Thymus (tissue), 11 donors: Measurements from ENCODE around the gene PCSK5. TPM values are rescaled to one million over a fixed set of nuclear protein-coding genes. Genes with fewer than 3 reads are reported as not detected.

ENCODE experiments used
- DNase-seq, 9 donors: peaks; one replicate each; pipeline ENCODE4 v3.0.0-alpha.2; 2013; ENCODE audit warnings: low spot score in 9 of 9, low read depth in 6 of 9, missing footprints in 1 of 9
- H3K27ac ChIP-seq, 2 donors: one replicate each; pipeline ENCODE4 v1.5.1; 2013; ENCODE audit warnings: control low read depth in 1 of 2, low read depth in 1 of 2, low read length in 1 of 2, mild to moderate bottlenecking in 1 of 2, moderate library complexity in 1 of 2
- H3K27me3 ChIP-seq, 2 donors: one replicate each; pipeline ENCODE4 v1.5.1; 2013; ENCODE audit warnings: low read length in 1 of 2; ENCODE audit not compliant: control insufficient read depth in 2 of 2, insufficient read depth in 1 of 2
- H3K36me3 ChIP-seq, 2 donors: one replicate each; pipeline ENCODE4 v1.5.1; 2013; ENCODE audit warnings: low read length in 1 of 2, mild to moderate bottlenecking in 1 of 2, moderate library complexity in 1 of 2; ENCODE audit not compliant: control insufficient read depth in 2 of 2, insufficient read depth in 2 of 2
- H3K4me1 ChIP-seq, 2 donors: one replicate each; pipeline ENCODE4 v1.5.1; 2013; ENCODE audit warnings: low read length in 2 of 2; ENCODE audit not compliant: control insufficient read depth in 2 of 2, insufficient read depth in 2 of 2
- H3K4me3 ChIP-seq, 2 donors: one replicate each; pipeline ENCODE4 v1.5.1; 2013; ENCODE audit warnings: low read length in 2 of 2, control low read depth in 1 of 2, mild to moderate bottlenecking in 1 of 2
- H3K9me3 ChIP-seq, 2 donors: one replicate each; pipeline ENCODE4 v1.5.1; 2013; ENCODE audit warnings: low read length in 1 of 2, mild to moderate bottlenecking in 1 of 2; ENCODE audit not compliant: control insufficient read depth in 2 of 2, insufficient read depth in 1 of 2
- WGBS: extraction: QIAGEN DNeasy Blood & Tissue Kit; methylation state at CpG from one replicate; pipeline ENCODE4 v1.1.7; 2013; 5-methylcytosine and 5-hydroxymethylcytosine counted together
- polyA plus RNA-seq: library from polyadenylated mRNA; stranded (reverse); fragments of 200-250 nt; gene quantifications from one replicate; pipeline ENCODE4 v1.2.3, GENCODE V29; 2013
- total RNA-seq: library from RNA; stranded (reverse); fragments of 120-200 nt; gene quantifications from one replicate; pipeline ENCODE4 v1.2.4, GENCODE V29; 2013
- donor health status: healthy.

Gene PCSK5
- total and polyA plus RNA-seq, 2 donors = 4.1 to 20.1 TPM

GRCh38 chr9:76027861-76028260 lies 137.4 kb downstream of the PCSK5 start:
- 60% methylated on average over 2 of the region's 2 CpGs for WGBS
- peak overlapping the region in 1 of 2 donors; percentile 14 for H3K4me3 ChIP-seq
- peaks cover 42 to 54% of the 10 kb centered on the region in 2 donors for H3K4me1 ChIP-seq
- peak overlapping the region; percentile 56 to 71 for H3K27ac ChIP-seq
- H3K9me3 ChIP-seq = no peaks in the 10 kb centered on the region
- H3K36me3 ChIP-seq = peaks cover 10 to 14% of the 10 kb centered on the region in 2 donors
- DNase-seq = peak in 2 of 9 donors; percentile 62 to 73
- no peaks in the 10 kb centered on the region for H3K27me3 ChIP-seq

GRCh38 chr9:76032038-76032796 lies 141.7 kb downstream of the PCSK5 start:
- Histone ChIP-seq H3K36me3 (peaks cover 10 to 18% of the 10 kb centered on the region in 2 donors), H3K27me3 (no peaks in the 10 kb centered on the region), H3K4me1 (peaks cover 11 to 18% of the 10 kb centered on the region in 2 donors), H3K9me3 (no peaks in the 10 kb centered on the region), H3K27ac (no peak overlapping the region), H3K4me3 (no peak overlapping the region)
- WGBS = 93% methylated on average over 6 of the region's 6 CpGs
- DNase-seq = no peak

- peak in 1 of 9 donors; percentile 35 for DNase-seq
- WGBS = 62% methylated on average over 6 of the region's 6 CpGs
- Histone ChIP-seq H3K27ac (peak overlapping the region in 1 of 2 donors; percentile 8), H3K27me3 (no peaks in the 10 kb centered on the region), H3K4me3 (no peak overlapping the region), H3K36me3 (peaks cover 12 to 19% of the 10 kb centered on the region in 2 donors), H3K4me1 (peaks cover 11 to 16% of the 10 kb centered on the region in 2 donors), H3K9me3 (no peaks in the 10 kb centered on the region)
Measured at GRCh38 chr9:76032797-76033373, 142.4 kb downstream of the PCSK5 start.

GRCh38 chr9:76034049-76034448 lies 143.6 kb downstream of the PCSK5 start:
- H3K4me1 ChIP-seq = peaks cover 3 to 5% of the 10 kb centered on the region in 2 donors
- WGBS = 97% methylated on average over 3 of the region's 3 CpGs
- no peak overlapping the region for H3K4me3 ChIP-seq
- no peaks in the 10 kb centered on the region for H3K9me3 ChIP-seq
- H3K27ac ChIP-seq = no peak overlapping the region
- H3K27me3 ChIP-seq = no peaks in the 10 kb centered on the region
- DNase-seq = no peak
- peaks cover 11 to 20% of the 10 kb centered on the region in 2 donors for H3K36me3 ChIP-seq

GRCh38 chr9:76036762-76037161 lies 146.3 kb downstream of the PCSK5 start:
- Histone ChIP-seq H3K36me3 (peaks cover 7 to 12% of the 10 kb centered on the region in 2 donors), H3K27ac (no peak overlapping the region), H3K4me1 (peaks cover 5% of the 10 kb centered on the region in 2 donors), H3K27me3 (no peaks in the 10 kb centered on the region), H3K9me3 (no peaks in the 10 kb centered on the region), H3K4me3 (no peak overlapping the region)
- WGBS = 99% methylated on average over 2 of the region's 2 CpGs
- DNase-seq = no peak

- Histone ChIP-seq H3K36me3 (peaks cover 7 to 12% of the 10 kb centered on the region in 2 donors), H3K27ac (no peak overlapping the region), H3K27me3 (no peaks in the 10 kb centered on the region), H3K9me3 (no peaks in the 10 kb centered on the region), H3K4me3 (no peak overlapping the region), H3K4me1 (peaks cover under 1 to 5% of the 10 kb centered on the region in 2 donors)
- no peak for DNase-seq
- WGBS = 94% methylated on average over 9 of the region's 9 CpGs
Measured at GRCh38 chr9:76037587-76038225, 147.2 kb downstream of the PCSK5 start.

- no peak overlapping the region for H3K27ac ChIP-seq
- H3K27me3 ChIP-seq = no peaks in the 10 kb centered on the region
- peaks cover 0 to 5% of the 10 kb centered on the region in 2 donors for H3K4me1 ChIP-seq
- peaks cover 7 to 12% of the 10 kb centered on the region in 2 donors for H3K36me3 ChIP-seq
- WGBS = 95% methylated on average over 2 of the region's 2 CpGs
- H3K4me3 ChIP-seq = no peak overlapping the region
- no peak for DNase-seq
- no peaks in the 10 kb centered on the region for H3K9me3 ChIP-seq
Measured at GRCh38 chr9:76038431-76038830, 148.0 kb downstream of the PCSK5 start.

GRCh38 chr9:76044266-76044819 lies 153.9 kb downstream of the PCSK5 start:
- Histone ChIP-seq H3K27me3 (no peaks in the 10 kb centered on the region), H3K9me3 (no peaks in the 10 kb centered on the region), H3K36me3 (no peaks in the 10 kb centered on the region), H3K4me1 (peaks cover 0 to 2% of the 10 kb centered on the region in 2 donors), H3K4me3 (no peak overlapping the region), H3K27ac (no peak overlapping the region)
- no peak for DNase-seq
- WGBS = 94% methylated on average over 3 of the region's 3 CpGs

GRCh38 chr9:76045221-76045620 lies 154.7 kb downstream of the PCSK5 start:
- H3K4me3 ChIP-seq = no peak overlapping the region
- DNase-seq = no peak
- H3K27me3 ChIP-seq = no peaks in the 10 kb centered on the region
- no peak overlapping the region for H3K27ac ChIP-seq
- no peaks in the 10 kb centered on the region for H3K4me1 ChIP-seq
- 84% methylated on average over 2 of the region's 2 CpGs for WGBS
- H3K9me3 ChIP-seq = no peaks in the 10 kb centered on the region
- H3K36me3 ChIP-seq = no peaks in the 10 kb centered on the region
